Stimulated activated CD8-positive, alpha-beta memory T cell treated with anti-CD3 and anti-CD28 coated beads, Interleukin-4, amount 100 ng/mL, for 1 hour (primary cell): Measurements from ENCODE around the gene MBD1.
A peak's percentile ranks its signal among the peaks of the same experiment; 100 is the strongest.
"Not testable (repeated sequence)": the region's sequence is repeated elsewhere in the genome, so short reads cannot be mapped to it uniquely, and the experiment has no call there.

Experiments
- DNase-seq, 2 donors: peaks; one replicate each; pipeline ENCODE4 v3.0.0-alpha.2; 2020; ENCODE audit warnings: low read depth in 2 of 2, low spot score in 1 of 2

MBD1 gene

GRCh38 chr18:50281295-50281971, at the start of gene MBD1:
MBD1 (minus strand) TSS chr18:50281523; CDS start chr18:50279992, 1,531 bp downstream.
- DNase-seq, result peak; percentile 86 to 94

DNA sequence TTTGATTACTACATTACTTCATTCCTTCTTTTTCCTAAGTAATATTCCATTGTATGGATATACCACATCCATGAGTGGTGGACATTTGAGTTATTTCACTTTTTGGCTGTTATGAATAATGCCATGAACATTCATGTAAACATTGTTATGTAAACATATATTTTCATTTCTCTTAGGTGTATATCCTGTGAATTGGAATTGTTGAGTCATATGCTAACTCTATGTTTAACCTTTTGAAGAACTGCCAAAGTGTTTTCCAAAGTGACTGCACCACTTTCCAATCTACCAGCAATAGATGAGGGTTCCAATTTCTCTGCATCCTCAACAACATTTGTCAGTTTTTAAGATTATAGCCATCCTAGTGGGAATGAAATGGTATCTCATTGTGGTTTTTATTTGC, 48.9 kb upstream of the MBD1 start:
- no peak for DNase-seq

DNA sequence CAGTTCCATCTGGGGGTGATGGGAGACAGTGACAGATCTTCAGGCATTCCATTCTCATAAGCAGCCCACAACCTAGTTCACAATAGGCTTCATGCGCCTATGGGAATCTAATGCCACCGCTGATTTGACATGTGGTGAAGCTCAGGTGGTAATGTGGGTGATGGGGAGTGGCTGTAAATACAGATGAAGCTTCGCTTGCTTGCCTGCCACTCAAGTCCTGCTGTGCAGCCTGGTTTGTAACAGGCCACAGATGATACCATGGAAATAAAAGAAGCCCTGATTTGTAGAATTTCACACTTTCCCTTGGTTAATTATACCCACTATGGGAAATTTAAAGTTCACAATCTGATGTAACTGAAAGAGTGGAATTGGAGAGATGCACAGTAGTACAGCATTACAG, 46.7 kb upstream of the MBD1 start:
- no peak for DNase-seq

DNA sequence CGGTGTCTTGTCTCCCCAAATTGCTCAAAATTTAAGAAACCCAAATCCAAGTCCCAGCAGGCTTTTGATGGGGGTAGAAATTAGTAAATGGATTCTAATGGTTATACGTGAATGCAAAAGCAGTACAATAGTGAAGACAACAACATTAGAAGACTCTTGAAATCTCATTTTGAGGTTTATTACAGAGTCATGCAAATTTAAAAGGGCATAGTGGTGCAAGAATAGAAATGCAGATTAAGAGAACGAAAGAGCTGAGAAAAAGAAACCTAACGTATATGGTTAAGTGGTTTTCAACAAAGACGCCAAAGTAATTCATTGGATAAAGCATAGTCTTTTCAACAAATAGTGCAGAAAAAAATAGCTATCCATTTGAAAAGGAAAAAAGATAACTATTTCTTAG, 39.4 kb upstream of the MBD1 start:
- DNase-seq, result no peak

- DNase-seq, result no peak
Observed at GRCh38 chr18:50315100-50315871, 34.0 kb upstream of the MBD1 start.

DNA sequence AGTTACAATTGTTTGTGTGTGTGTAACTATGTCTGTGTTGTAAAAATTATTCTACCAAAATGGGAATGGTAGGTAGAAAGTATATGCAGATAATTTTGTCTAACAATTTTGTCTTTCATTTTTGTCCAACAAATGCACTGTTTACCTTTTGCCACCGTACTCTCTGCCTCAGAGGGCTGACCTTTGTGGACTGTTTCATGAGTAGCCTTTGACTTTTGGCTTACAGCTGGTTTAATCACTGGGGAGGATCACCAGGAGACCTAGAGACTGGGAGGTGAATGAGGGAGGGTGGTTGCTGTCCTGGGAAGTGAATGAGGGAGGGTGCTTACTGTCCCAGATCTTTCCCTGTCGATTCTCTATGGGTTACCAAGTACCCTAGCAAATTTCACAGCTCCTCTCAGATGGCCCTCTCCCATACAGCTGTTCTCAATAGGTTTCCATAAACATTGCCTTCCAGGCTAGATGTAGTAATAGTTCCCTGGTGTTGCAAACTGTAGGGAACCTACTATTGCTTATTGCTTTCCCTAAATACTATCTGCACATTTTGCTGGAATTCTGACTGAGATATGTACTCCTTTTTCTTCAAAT, 32.6 kb upstream of the MBD1 start:
- no peak for DNase-seq

DNA sequence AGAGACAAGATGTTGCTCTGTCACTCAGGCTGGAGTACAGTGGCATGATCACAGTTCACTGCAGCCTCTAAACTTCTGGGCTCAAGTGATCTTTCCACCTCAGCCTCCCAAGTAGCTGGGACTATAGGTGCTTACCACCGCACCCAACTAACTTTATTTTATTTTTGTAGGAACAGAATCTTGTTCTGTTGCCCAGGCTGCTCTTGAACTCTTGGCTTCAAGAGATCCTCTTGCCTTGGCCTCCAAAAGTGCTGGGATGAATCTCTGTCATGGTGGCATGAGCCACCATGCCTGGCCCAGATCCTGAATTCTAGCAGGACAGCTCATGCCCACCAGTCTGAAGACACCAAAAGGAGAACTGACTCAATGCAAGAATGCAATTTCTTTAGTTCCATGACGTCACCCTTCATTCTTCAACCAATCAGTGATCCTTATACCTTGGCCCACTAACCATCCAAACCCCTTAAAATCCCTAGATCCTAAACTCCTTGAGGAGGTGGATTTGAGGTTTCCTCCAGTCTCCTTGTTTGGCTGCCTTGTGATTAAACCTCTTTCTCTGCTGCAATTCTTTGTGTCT, 31.8 kb upstream of the MBD1 start:
- DNase-seq, result no peak

GRCh38 chr18:50312296-50313030, 31.1 kb upstream of the MBD1 start:
- no peak for DNase-seq

DNA sequence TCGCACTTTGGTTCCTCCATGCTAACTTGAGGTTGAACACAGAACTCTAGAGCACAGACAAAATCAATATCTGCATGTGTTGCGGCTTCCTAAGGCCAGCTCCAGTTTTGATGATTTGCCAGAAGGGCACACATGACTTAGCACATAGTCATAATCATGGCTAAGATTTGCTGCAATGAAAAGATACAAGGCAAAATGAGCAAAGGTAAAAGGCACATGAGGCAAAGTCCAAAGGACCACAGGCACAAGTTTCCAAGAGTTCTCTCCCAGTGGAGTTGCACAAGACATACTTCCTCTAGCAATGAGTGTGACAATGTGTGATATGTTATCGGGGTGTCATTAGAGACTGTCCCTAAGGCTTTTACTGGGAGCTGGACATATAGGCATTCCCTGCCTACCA, 30.3 kb upstream of the MBD1 start:
- no peak for DNase-seq

DNA sequence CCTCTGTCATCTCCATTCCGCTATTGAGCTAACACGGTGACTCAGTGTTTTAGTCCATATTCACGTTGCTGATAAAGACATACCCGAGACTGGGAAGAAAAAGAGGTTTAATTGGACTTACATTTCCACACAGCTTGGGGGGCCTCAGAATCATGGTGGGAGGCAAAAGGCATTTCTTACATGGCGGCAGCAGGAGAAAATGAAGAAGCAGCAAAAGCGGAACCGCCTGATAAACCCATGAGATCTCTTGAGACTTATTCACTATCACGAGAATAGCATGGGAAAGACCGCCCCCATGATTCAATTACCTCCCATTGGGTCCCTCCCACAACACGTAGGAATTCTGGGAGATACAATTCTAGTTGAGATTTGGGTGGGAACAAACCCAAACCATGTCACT, 28.8 kb upstream of the MBD1 start:
- DNase-seq, result no peak

- not testable (repeated sequence) for DNase-seq
Observed at GRCh38 chr18:50308851-50309250, 27.5 kb upstream of the MBD1 start.

DNA sequence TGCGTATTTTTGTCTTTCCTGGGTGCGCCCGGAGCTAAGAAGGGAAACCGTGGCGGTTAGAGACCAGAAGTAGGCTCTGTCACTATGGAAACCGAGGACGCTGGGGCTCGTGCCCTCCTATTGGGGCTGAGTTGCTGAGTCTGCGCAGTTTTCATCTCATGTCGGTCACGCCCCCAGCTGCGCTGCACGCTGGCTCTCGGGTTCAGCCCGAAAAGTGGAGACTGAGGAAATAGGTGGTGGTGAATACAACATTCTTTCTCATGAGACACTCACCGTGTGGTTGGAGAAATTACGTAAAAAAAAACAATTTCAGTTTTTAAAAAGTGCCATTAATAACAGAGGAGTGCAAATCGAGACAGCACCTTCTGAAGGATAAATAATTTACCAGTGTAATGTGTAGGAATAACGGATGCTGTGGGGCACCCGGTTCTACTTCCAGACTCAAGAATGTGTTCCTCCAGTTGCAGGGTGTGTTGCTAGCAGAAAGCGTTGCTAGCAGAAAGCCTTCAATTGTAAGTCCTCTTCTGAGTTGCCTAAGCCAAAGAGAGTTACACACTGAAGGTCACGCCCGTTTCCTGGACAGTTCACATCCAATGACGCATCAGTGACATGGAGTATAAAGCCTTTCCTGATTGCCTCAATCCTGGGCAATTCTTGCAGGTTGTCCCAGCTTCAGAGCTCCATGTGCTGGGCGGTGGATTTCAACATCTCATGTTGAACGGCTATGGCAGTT, 26.6 kb upstream of the MBD1 start:
- peak; percentile 70 to 84 for DNase-seq

DNA sequence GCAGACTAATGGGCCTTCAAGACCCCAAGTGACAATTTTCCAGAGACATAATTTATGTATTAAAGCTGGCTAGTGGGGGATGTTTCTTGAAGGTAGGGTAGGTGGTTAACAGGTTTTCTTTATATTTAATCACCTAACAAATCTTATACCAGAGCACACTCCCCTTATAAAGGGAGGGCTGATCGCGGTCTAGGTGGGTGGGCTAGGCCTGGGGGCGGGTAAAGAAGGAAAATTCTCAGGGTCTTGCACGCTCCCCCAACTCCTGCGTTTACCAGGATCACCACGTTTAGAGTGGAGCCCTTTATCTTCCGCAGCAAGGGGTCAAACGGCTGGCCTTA, 26.0 kb upstream of the MBD1 start:
- no peak for DNase-seq

DNA sequence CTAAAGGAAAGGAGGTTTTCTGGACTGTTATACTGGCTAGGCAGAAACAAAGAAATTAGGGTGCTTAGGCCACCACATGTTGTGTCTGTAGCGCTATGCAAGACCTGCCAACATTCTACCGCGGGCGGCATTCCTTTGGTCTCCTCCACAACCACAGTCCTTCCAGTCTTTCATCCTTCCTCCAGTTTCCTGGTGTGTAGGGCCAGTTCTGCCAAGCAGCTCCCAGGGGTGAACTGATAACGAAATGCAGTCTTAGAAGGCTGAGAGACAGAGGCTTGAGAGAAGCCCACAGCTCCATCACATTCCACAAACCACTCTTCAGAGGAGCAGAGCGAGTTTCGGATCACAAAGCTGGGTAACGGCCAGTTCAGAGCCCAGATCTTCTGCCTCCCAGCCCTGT, 25.6 kb upstream of the MBD1 start:
- no peak for DNase-seq

GRCh38 chr18:50301074-50301473, 19.8 kb upstream of the MBD1 start:
- no peak for DNase-seq

DNA sequence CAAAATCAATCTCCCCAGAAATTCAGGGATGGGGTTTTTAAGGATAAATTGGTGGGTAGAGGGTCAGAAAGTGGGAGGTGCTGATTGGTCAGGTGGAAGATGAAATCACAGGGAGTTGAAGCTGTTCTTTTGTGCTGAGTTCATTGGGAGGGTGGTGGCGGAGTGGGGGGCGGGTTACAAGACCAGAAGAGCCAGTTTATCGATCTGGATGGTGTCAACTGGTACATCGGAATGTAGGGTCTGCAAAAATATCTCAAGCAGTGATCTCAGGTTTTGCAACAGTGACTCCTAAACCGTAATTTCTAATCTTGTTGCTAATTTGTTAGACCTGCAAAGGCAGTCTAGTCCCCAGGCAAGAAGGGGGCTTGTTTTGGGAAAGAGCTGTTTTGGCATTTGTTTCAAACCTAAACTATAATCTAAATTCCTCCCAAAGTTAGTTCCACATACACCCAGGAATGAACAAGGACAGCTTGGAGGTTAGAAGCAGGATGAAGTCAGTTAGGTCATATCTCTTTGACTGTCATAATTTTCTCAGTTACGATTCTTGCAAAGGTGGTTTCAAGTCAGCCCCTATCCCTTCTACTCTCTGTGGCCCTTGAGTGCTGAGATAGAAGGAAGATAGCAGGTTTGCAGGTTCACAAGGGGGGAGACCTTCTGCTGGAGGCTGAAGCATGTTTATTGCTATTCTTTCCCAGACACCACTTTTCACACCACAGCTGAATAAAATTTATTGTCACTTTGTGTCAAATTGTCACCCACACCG, 18.5 kb upstream of the MBD1 start:
- no peak for DNase-seq

- no peak for DNase-seq
Observed at GRCh38 chr18:50298443-50299284, 17.3 kb upstream of the MBD1 start.

GRCh38 chr18:50297621-50298442, 16.5 kb upstream of the MBD1 start:
- peak in 1 of 2 donors; percentile 37 for DNase-seq
